GM10248 (cell line): ENCODE measurements around the gene TSSK2.

Experiments
- CTCF ChIA-PET: fragments of 300-600 bp; sonication (Branson Sonifier 250); formaldehyde crosslinking; extraction: SDS; loops from one replicate; lab custom pipeline; 2021; ENCODE audit warnings: antibody characterized with exemption; lab: Yijun Ruan, JAX
- POLR2A ChIA-PET: fragments of 350-650 bp; sonication (Branson Sonifier 250); formaldehyde crosslinking; extraction: SDS; loops from one replicate; lab custom pipeline; 2020; ENCODE audit warnings: antibody characterized with exemption; lab: Yijun Ruan, JAX
- DNase-seq: peaks from one replicate; pipeline ENCODE4 v3.0.0; 2012; ENCODE audit errors: extremely low spot score
- CTCF ChIP-seq: IDR thresholded peaks from 2 replicates; pipeline ENCODE4 v1.5.1; 2012; ENCODE audit warnings: mild to moderate bottlenecking, low read depth; ENCODE audit errors: extremely low read depth, missing control alignments, control extremely low read depth

The TSSK2 gene

GRCh38 chr22:19179497-19180048 lies 48.5 kb downstream of the TSSK2 start:
- POLR2A ChIA-PET: interaction anchor here (1.6 kb wide), 1 partner anchor 252 kb away, joined by 4 read pairs; the partner anchor contains the start of gene HIRA

GRCh38 chr22:19180234-19180633 lies 49.1 kb downstream of the TSSK2 start:
- ChIA-PET CTCF (interaction anchor here (0.8 to 3.2 kb wide), 18 partner anchors 10 to 451 kb away, joined by 3 to 37 read pairs (median 6); partner anchors contain the start of genes C22orf39, CLTCL1 and ESS2), POLR2A (no interaction called here)
- no peak for TF ChIP-seq CTCF
- DNase-seq: no peak

More at GRCh38 chr22:19179497-19180048, 48.5 kb downstream of the TSSK2 start:
- peak; percentile 65 for TF ChIP-seq CTCF
- CTCF ChIA-PET: interaction anchor here (0.7 to 3.2 kb wide), 26 partner anchors 10 to 452 kb away, joined by 3 to 37 read pairs (median 4); partner anchors contain the start of genes C22orf39, CLTCL1 and ESS2
- DNase-seq: peak; percentile 84

- ChIA-PET POLR2A (no interaction called here), CTCF (interaction anchor here (1.0 to 2.4 kb wide), 3 partner anchors 13 to 449 kb away, joined by 3 to 6 read pairs (median 3); no protein-coding TSS in a partner anchor)
- TF ChIP-seq CTCF: no peak
- DNase-seq: no peak
These were observed 49.8 kb downstream of the TSSK2 start for GRCh38 chr22:19180740-19181410.

- TF ChIP-seq CTCF: no peak
- CTCF ChIA-PET: interaction anchor here (1.0 to 1.2 kb wide), 3 partner anchors 295 to 448 kb away, joined by 3 to 5 read pairs (median 3); no protein-coding TSS in a partner anchor
- POLR2A ChIA-PET: no interaction called here
- DNase-seq: no peak
These were observed 50.8 kb downstream of the TSSK2 start for GRCh38 chr22:19181786-19182471.
